ENCODE results near the gene OR52B6.

OR52B6 gene

GRCh38 chr11:5624489-5625279, 44.0 kb downstream of the OR52B6 start, which contains the start of gene TRIM34:
TRIM34 (plus strand) TSS chr11:5625001; CDS start chr11:5632332, 7,331 bp downstream.
- TF ChIP-seq TEAD4 (IDR thresholded peaks at IDR 0.05) (no peak), RAD21 (IDR thresholded peaks at IDR 0.05; ENCODE audit: low read depth) (no peak), EP300 (IDR thresholded peaks at IDR 0.05; ENCODE audit: borderline replicate concordance) (no peak), USF1 (IDR thresholded peaks at IDR 0.05) (no peak), CEBPB (IDR thresholded peaks at IDR 0.05) (no peak), NFIC (IDR thresholded peaks at IDR 0.05) (no peak), TCF12 (IDR thresholded peaks at IDR 0.05; ENCODE audit: low read depth) (no peak), FOXM1 (IDR thresholded peaks at IDR 0.05; ENCODE audit: borderline replicate concordance, low read depth) (no peak), YY1 (IDR thresholded peaks at IDR 0.05; ENCODE audit: low read depth) (no peak)

GRCh38 chr11:5625281-5625680, 44.6 kb downstream of the OR52B6 start:
- TF ChIP-seq FOXM1 (IDR thresholded peaks at IDR 0.05; ENCODE audit: borderline replicate concordance, low read depth) = no peak
- no peak for TF ChIP-seq USF1 (IDR thresholded peaks at IDR 0.05)
- no peak for TF ChIP-seq YY1 (IDR thresholded peaks at IDR 0.05; ENCODE audit: low read depth)
- TF ChIP-seq EGR1 (IDR thresholded peaks at IDR 0.05) = no peak
- no peak for TF ChIP-seq ZBTB7A (IDR thresholded peaks at IDR 0.05; ENCODE audit: low read depth)
- TF ChIP-seq MAX (IDR thresholded peaks at IDR 0.05) = no peak
- TF ChIP-seq REST (IDR thresholded peaks at IDR 0.05; ENCODE audit: low read depth) = no peak
- no peak for TF ChIP-seq RAD21 (IDR thresholded peaks at IDR 0.05; ENCODE audit: low read depth)
- TF ChIP-seq TAF1 (IDR thresholded peaks at IDR 0.05; ENCODE audit: low read depth) = no peak
- no peak for TF ChIP-seq EP300 (IDR thresholded peaks at IDR 0.05; ENCODE audit: borderline replicate concordance)
- no peak for TF ChIP-seq CEBPB (IDR thresholded peaks at IDR 0.05)
- TF ChIP-seq NFIC (IDR thresholded peaks at IDR 0.05) = no peak
- TF ChIP-seq TCF12 (IDR thresholded peaks at IDR 0.05; ENCODE audit: low read depth) = no peak
- no peak for TF ChIP-seq CREB1 (IDR thresholded peaks at IDR 0.05; ENCODE audit: low read depth)
- no peak for TF ChIP-seq TEAD4 (IDR thresholded peaks at IDR 0.05)

GRCh38 chr11:5626196-5626595, 45.5 kb downstream of the OR52B6 start:
- TF ChIP-seq CREB1 (IDR thresholded peaks at IDR 0.05; ENCODE audit: low read depth) (no peak), MAX (IDR thresholded peaks at IDR 0.05) (no peak), TAF1 (IDR thresholded peaks at IDR 0.05; ENCODE audit: low read depth) (no peak), FOXM1 (IDR thresholded peaks at IDR 0.05; ENCODE audit: borderline replicate concordance, low read depth) (no peak), YY1 (IDR thresholded peaks at IDR 0.05; ENCODE audit: low read depth) (no peak), EGR1 (IDR thresholded peaks at IDR 0.05) (no peak), ZBTB7A (IDR thresholded peaks at IDR 0.05; ENCODE audit: low read depth) (no peak), TEAD4 (IDR thresholded peaks at IDR 0.05) (no peak), EP300 (IDR thresholded peaks at IDR 0.05; ENCODE audit: borderline replicate concordance) (no peak), USF1 (IDR thresholded peaks at IDR 0.05) (no peak), CEBPB (IDR thresholded peaks at IDR 0.05) (no peak), TCF12 (IDR thresholded peaks at IDR 0.05; ENCODE audit: low read depth) (no peak), REST (IDR thresholded peaks at IDR 0.05; ENCODE audit: low read depth) (no peak), RAD21 (IDR thresholded peaks at IDR 0.05; ENCODE audit: low read depth) (no peak), NFIC (IDR thresholded peaks at IDR 0.05) (no peak)

- TF ChIP-seq USF1 (IDR thresholded peaks at IDR 0.05) = no peak
- no peak for TF ChIP-seq FOXM1 (IDR thresholded peaks at IDR 0.05; ENCODE audit: borderline replicate concordance, low read depth)
- TF ChIP-seq CEBPB (IDR thresholded peaks at IDR 0.05) = no peak
- no peak for TF ChIP-seq EP300 (IDR thresholded peaks at IDR 0.05; ENCODE audit: borderline replicate concordance)
- TF ChIP-seq REST (IDR thresholded peaks at IDR 0.05; ENCODE audit: low read depth) = no peak
- no peak for TF ChIP-seq YY1 (IDR thresholded peaks at IDR 0.05; ENCODE audit: low read depth)
- no peak for TF ChIP-seq TAF1 (IDR thresholded peaks at IDR 0.05; ENCODE audit: low read depth)
- no peak for TF ChIP-seq RAD21 (IDR thresholded peaks at IDR 0.05; ENCODE audit: low read depth)
- TF ChIP-seq ZBTB7A (IDR thresholded peaks at IDR 0.05; ENCODE audit: low read depth) = no peak
- TF ChIP-seq EGR1 (IDR thresholded peaks at IDR 0.05) = no peak
- TF ChIP-seq CREB1 (IDR thresholded peaks at IDR 0.05; ENCODE audit: low read depth) = no peak
- TF ChIP-seq NFIC (IDR thresholded peaks at IDR 0.05) = no peak
- no peak for TF ChIP-seq MAX (IDR thresholded peaks at IDR 0.05)
These were observed 50.7 kb downstream of the OR52B6 start for GRCh38 chr11:5631417-5631816.
